Stomach (tissue), 4 donors: Measurements from ENCODE around the gene ZFP1.

Source experiments
- EP300 ChIP-seq: sonication (generic); formaldehyde crosslinking; IDR thresholded peaks from one replicate; pipeline ENCODE4 v1.6.1; 2017; ENCODE audit warnings: antibody characterized with exemption
- POLR2A ChIP-seq, 4 donors: fragments of 450-650 bp; IDR thresholded peaks; one replicate each; pipeline ENCODE4 v1.6.1; 2016; ENCODE audit warnings: antibody characterized with exemption in 4 of 4, control low read depth in 2 of 4, mild to moderate bottlenecking in 1 of 4, moderate library complexity in 1 of 4
- POLR2AphosphoS5 ChIP-seq, 3 donors: sonication (generic); formaldehyde crosslinking; IDR thresholded peaks; one replicate each; pipeline ENCODE4 v1.6.1; 2016; ENCODE audit warnings: antibody characterized with exemption in 3 of 3
- TF ChIP-seq, protein P1 (sequence below), 7 experiments: fragments of 450-650 bp in 4 of 7; fragments of 200-600 bp in 3 of 7; sonication (generic) in 3 of 7; IDR thresholded peaks; one replicate each; pipeline ENCODE4 v1.5.1; 2016 to 2019; ENCODE audit warnings: antibody characterized with exemption in 7 of 7, control low read depth in 2 of 7, mild to moderate bottlenecking in 1 of 7

- TF ChIP-seq, protein P1, sequence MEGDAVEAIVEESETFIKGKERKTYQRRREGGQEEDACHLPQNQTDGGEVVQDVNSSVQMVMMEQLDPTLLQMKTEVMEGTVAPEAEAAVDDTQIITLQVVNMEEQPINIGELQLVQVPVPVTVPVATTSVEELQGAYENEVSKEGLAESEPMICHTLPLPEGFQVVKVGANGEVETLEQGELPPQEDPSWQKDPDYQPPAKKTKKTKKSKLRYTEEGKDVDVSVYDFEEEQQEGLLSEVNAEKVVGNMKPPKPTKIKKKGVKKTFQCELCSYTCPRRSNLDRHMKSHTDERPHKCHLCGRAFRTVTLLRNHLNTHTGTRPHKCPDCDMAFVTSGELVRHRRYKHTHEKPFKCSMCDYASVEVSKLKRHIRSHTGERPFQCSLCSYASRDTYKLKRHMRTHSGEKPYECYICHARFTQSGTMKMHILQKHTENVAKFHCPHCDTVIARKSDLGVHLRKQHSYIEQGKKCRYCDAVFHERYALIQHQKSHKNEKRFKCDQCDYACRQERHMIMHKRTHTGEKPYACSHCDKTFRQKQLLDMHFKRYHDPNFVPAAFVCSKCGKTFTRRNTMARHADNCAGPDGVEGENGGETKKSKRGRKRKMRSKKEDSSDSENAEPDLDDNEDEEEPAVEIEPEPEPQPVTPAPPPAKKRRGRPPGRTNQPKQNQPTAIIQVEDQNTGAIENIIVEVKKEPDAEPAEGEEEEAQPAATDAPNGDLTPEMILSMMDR (IDR thresholded peaks at IDR 0.05) = no peak
- TF ChIP-seq POLR2A (IDR thresholded peaks at IDR 0.05) = no peak
- no peak for TF ChIP-seq POLR2AphosphoS5 (IDR thresholded peaks at IDR 0.05)
- no peak for TF ChIP-seq EP300
Measured at GRCh38 chr16:75209944-75210343, 61.6 kb downstream of the ZFP1 start.
